WTC11 (cell line): ENCODE results near the gene SURF6. TPM values are rescaled to one million over a fixed set of nuclear protein-coding genes. Genes with fewer than 3 reads are reported as not detected.
"Not testable (repeated sequence)": the region's sequence is repeated elsewhere in the genome, so short reads cannot be mapped to it uniquely, and the experiment has no call there.

Experiments
- ATAC-seq: fragments of 200-7000 bp; cut with Tn5 transposase; 2 replicates; pipeline ENCODE4 v1.10.0; 2021; ENCODE audit warnings: mild to moderate bottlenecking, moderate library complexity
- CTCF ChIA-PET: fragments of 300-600 bp; sonication (Branson Sonifier 250); formaldehyde crosslinking; loops from one replicate; lab custom pipeline; 2021; ENCODE audit warnings: antibody characterized with exemption; lab: Charles Lee
- POLR2A ChIA-PET: fragments of 350-600 bp; sonication (Branson Sonifier 250); formaldehyde crosslinking; loops from one replicate; lab custom pipeline; 2021; ENCODE audit warnings: antibody characterized with exemption; lab: Charles Lee
- DNase-seq: peaks from one replicate; pipeline ENCODE4 v3.0.0; 2021; ENCODE audit warnings: low spot score
- H3K27ac Mint-ChIP-seq: 2 replicates; pipeline ENCODE4 v1.8.0; 2021; ENCODE audit warnings: mixed read lengths
- H3K27me3 Mint-ChIP-seq: 2 replicates; pipeline ENCODE4 v1.8.0; 2021; ENCODE audit warnings: low read depth, mild to moderate bottlenecking, moderate library complexity, mixed read lengths
- H3K36me3 Mint-ChIP-seq: 2 replicates; pipeline ENCODE4 v1.8.0; 2021; ENCODE audit warnings: mixed read lengths
- H3K4me1 Mint-ChIP-seq: 2 replicates; pipeline ENCODE4 v1.8.0; 2022; ENCODE audit warnings: mixed read lengths
- H3K4me3 Mint-ChIP-seq: 2 replicates; pipeline ENCODE4 v1.8.0; 2021; ENCODE audit warnings: mild to moderate bottlenecking, moderate library complexity, mixed read lengths
- H3K9me3 Mint-ChIP-seq: 2 replicates; pipeline ENCODE4 v1.8.0; 2021; ENCODE audit warnings: mixed read lengths
- CBFB ChIP-seq: sonication (generic); formaldehyde crosslinking; IDR thresholded peaks from 2 replicates; pipeline ENCODE4 v1.8.1; 2022; ENCODE audit warnings: mild to moderate bottlenecking, low read depth, missing genetic modification reagents
- EMX1 ChIP-seq: fragments of 250-450 bp; sonication (Bioruptor Pico); IDR thresholded peaks from 2 replicates; pipeline ENCODE4 v1.8.0; 2021; ENCODE audit warnings: mild to moderate bottlenecking
- FOXJ3 ChIP-seq: sonication (generic); formaldehyde crosslinking; IDR thresholded peaks from 2 replicates; pipeline ENCODE4 v1.9.0; 2021; ENCODE audit warnings: missing genetic modification reagents, mild to moderate bottlenecking, borderline replicate concordance
- JUN ChIP-seq: sonication (generic); formaldehyde crosslinking; IDR thresholded peaks from 2 replicates; pipeline ENCODE4 v1.8.0; 2023; ENCODE audit warnings: mild to moderate bottlenecking, missing genetic modification reagents
- NFATC4 ChIP-seq: fragments of 250-450 bp; sonication (Bioruptor Pico); IDR thresholded peaks from 2 replicates; pipeline ENCODE4 v1.9.0; 2021; ENCODE audit warnings: mild to moderate bottlenecking
- OVOL2 ChIP-seq: fragments of 250-450 bp; sonication (Bioruptor Pico); IDR thresholded peaks from 2 replicates; pipeline ENCODE4 v1.9.0; 2021; ENCODE audit warnings: mild to moderate bottlenecking, borderline replicate concordance
- PREB ChIP-seq: sonication (generic); formaldehyde crosslinking; IDR thresholded peaks from 2 replicates; pipeline ENCODE4 v1.8.1; 2022; ENCODE audit warnings: mild to moderate bottlenecking, missing genetic modification reagents, moderate library complexity, borderline replicate concordance
- PRRX2 ChIP-seq: fragments of 250-450 bp; sonication (Bioruptor Pico); IDR thresholded peaks from 2 replicates; pipeline ENCODE4 v1.8.0; 2021; ENCODE audit warnings: mild to moderate bottlenecking
- SMAD3 ChIP-seq: sonication (generic); formaldehyde crosslinking; IDR thresholded peaks from 2 replicates; pipeline ENCODE4 v1.8.0; 2022; ENCODE audit warnings: missing genetic modification reagents, mild to moderate bottlenecking, borderline replicate concordance
- SMAD4 ChIP-seq: sonication (generic); formaldehyde crosslinking; IDR thresholded peaks from 2 replicates; pipeline ENCODE4 v1.8.0; 2022; ENCODE audit warnings: mild to moderate bottlenecking, missing genetic modification reagents
- SOX15 ChIP-seq: fragments of 250-450 bp; sonication (Bioruptor Pico); IDR thresholded peaks from 2 replicates; pipeline ENCODE4 v1.9.0; 2021; ENCODE audit warnings: mild to moderate bottlenecking
- TCF7 ChIP-seq: sonication (generic); formaldehyde crosslinking; IDR thresholded peaks from 2 replicates; pipeline ENCODE4 v1.8.0; 2022; ENCODE audit warnings: mild to moderate bottlenecking, low read depth, missing genetic modification reagents, moderate library complexity
- TP53 ChIP-seq: sonication (generic); formaldehyde crosslinking; IDR thresholded peaks from 2 replicates; pipeline ENCODE4 v1.8.1; 2023; ENCODE audit warnings: mild to moderate bottlenecking, missing genetic modification reagents
- ZNF232 ChIP-seq: sonication (generic); formaldehyde crosslinking; IDR thresholded peaks from 2 replicates; pipeline ENCODE4 v1.8.0; 2022; ENCODE audit warnings: mild to moderate bottlenecking, missing genetic modification reagents
- ZNF263 ChIP-seq: sonication (generic); formaldehyde crosslinking; IDR thresholded peaks from 2 replicates; pipeline ENCODE4 v1.8.1; 2022; ENCODE audit warnings: low read depth, mild to moderate bottlenecking, moderate library complexity, missing genetic modification reagents
- ZNF423 ChIP-seq: fragments of 250-450 bp; sonication (Bioruptor Pico); IDR thresholded peaks from 2 replicates; pipeline ENCODE4 v2.1.2; 2022; ENCODE audit warnings: mild to moderate bottlenecking, moderate library complexity
- total RNA-seq: library from RNA; stranded (reverse); gene quantifications from 3 replicates; pipeline ENCODE4 v1.2.3, GENCODE V29; 2021
- TF ChIP-seq, protein P1 (sequence below): sonication (generic); formaldehyde crosslinking; IDR thresholded peaks from 2 replicates; pipeline ENCODE4 v1.8.1; 2023; ENCODE audit warnings: mild to moderate bottlenecking, missing genetic modification reagents, moderate library complexity
- TF ChIP-seq, protein P2 (sequence below): sonication (generic); formaldehyde crosslinking; IDR thresholded peaks from 2 replicates; pipeline ENCODE4 v1.8.0; 2023; ENCODE audit warnings: mild to moderate bottlenecking, missing genetic modification reagents
- TF ChIP-seq, protein P3 (sequence below): fragments of 250-450 bp; sonication (Bioruptor Pico); IDR thresholded peaks from 2 replicates; pipeline ENCODE4 v2.1.2; 2022; ENCODE audit warnings: mild to moderate bottlenecking, moderate library complexity
- TF ChIP-seq, protein P4 (sequence below): sonication (generic); formaldehyde crosslinking; IDR thresholded peaks from 2 replicates; pipeline ENCODE4 v1.8.1; 2022; ENCODE audit warnings: low read depth, missing genetic modification reagents, borderline replicate concordance
- TF ChIP-seq, protein P5 (sequence below): sonication (generic); formaldehyde crosslinking; IDR thresholded peaks from 2 replicates; pipeline ENCODE4 v1.8.0; 2022; ENCODE audit warnings: mild to moderate bottlenecking, missing genetic modification reagents

The SURF6 gene
- total RNA-seq, 1 experiment from 2014 or later, result 67.2 TPM

DNA sequence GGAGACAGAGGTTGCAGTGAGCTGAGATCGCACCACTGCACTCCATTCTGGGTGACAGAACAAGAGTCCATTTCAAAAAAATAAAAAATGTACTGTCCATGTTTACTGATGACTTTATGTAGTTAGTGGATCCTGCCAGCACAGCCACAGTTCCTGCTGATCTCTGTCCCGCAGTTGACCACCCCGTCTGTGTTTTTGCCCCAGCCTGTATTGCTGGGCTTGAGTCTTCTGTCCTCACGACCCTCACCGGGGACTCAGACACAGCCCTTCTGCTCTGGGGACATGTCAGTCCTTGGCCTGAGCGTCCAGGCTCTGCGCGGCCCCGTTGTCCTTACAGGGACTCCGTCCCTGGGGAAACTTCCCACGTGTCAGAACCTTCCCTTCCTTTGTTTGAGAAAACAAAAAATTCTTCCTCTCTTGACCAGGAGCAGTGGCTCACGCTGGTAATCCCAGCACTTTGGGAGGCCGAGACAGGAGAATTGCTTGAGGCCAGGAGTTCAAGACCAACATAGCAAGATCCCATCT lies 14.5 kb downstream of the SURF6 start:
- H3K9me3 Mint-ChIP-seq, result peaks cover 26% of the 10 kb centered on the region
- H3K27ac Mint-ChIP-seq, result no peak overlapping the region
- no peak for DNase-seq
- ChIA-PET CTCF (interaction anchor here (0.7 to 2.2 kb wide), 4 partner anchors 21 to 135 kb away, joined by 3 to 46 read pairs (median 6); no protein-coding TSS in a partner anchor), POLR2A (no interaction called here)
- TF ChIP-seq NFATC4 (CRISPR knock-in tag) (no peak), PRRX2 (CRISPR knock-in tag) (no peak), TCF7 (CRISPR knock-in tag) (no peak), TP53 (no peak), FOXJ3 (CRISPR knock-in tag) (no peak), SMAD3 (CRISPR knock-in tag) (no peak), JUN (CRISPR knock-in tag) (no peak), EMX1 (CRISPR knock-in tag) (no peak), SMAD4 (CRISPR knock-in tag) (no peak)
- TF ChIP-seq, protein P1, sequence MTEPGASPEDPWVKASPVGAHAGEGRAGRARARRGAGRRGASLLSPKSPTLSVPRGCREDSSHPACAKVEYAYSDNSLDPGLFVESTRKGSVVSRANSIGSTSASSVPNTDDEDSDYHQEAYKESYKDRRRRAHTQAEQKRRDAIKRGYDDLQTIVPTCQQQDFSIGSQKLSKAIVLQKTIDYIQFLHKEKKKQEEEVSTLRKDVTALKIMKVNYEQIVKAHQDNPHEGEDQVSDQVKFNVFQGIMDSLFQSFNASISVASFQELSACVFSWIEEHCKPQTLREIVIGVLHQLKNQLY (CRISPR knock-in tag), result no peak
- no peaks in the 10 kb centered on the region for H3K4me1 Mint-ChIP-seq
- peaks cover 12% of the 10 kb centered on the region; the same call in 1 of the 2 replicates for H3K36me3 Mint-ChIP-seq
- H3K4me3 Mint-ChIP-seq, result no peak overlapping the region
- ATAC-seq, result no peak
- peaks cover 17% of the 10 kb centered on the region for H3K27me3 Mint-ChIP-seq

DNA sequence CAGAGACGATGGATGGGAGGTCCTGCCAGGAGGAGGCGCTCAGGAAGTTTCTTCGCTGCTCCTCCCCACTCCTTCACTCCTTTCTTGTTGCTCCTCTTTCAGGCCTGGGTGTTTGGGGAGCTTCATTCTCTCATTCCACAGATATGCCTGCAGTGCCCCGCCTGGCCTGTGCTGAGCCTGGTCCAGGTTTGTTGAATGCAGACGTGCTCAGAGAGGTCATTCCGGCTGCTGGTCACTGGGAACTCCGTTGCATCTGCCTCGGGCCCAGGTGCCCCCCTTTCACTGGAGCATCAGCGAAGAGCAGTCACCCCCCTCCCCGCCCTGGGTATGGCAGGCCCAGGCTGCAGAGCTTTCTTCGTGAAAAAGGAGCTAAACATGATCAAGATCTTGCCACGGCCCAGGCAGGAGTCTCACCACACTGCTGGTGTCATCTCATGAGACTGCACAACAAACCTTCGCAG lies 15.5 kb downstream of the SURF6 start:
- TF ChIP-seq JUN (CRISPR knock-in tag) (no peak), NFATC4 (CRISPR knock-in tag) (no peak)
- ChIA-PET CTCF (interaction anchor here (0.6 to 2.2 kb wide), 11 partner anchors 9 to 171 kb away, joined by 3 to 46 read pairs (median 4); partner anchors contain the start of gene ABO), POLR2A (no interaction called here)
- Mint-ChIP-seq H3K4me1 (no peaks in the 10 kb centered on the region), H3K27me3 (peaks cover 18% of the 10 kb centered on the region), H3K9me3 (peaks cover 26% of the 10 kb centered on the region), H3K36me3 (peaks cover 12% of the 10 kb centered on the region; the same call in 1 of the 2 replicates), H3K4me3 (no peak overlapping the region), H3K27ac (no peak overlapping the region)
- ATAC-seq (peak; percentile 93), DNase-seq (peak; percentile 35)

- CTCF ChIA-PET, H3K36me3 Mint-ChIP-seq, H3K9me3 Mint-ChIP-seq, H3K4me1 Mint-ChIP-seq, H3K4me3 Mint-ChIP-seq, H3K27me3 Mint-ChIP-seq, ATAC-seq, DNase-seq, POLR2A ChIA-PET, H3K27ac Mint-ChIP-seq: not testable (repeated sequence)
Measured at GRCh38 chr9:133317551-133317950, 18.4 kb downstream of the SURF6 start.

GRCh38 chr9:133315997-133316396 lies 20.0 kb downstream of the SURF6 start:
- no peaks in the 10 kb centered on the region for H3K36me3 Mint-ChIP-seq
- H3K9me3 Mint-ChIP-seq, result peaks cover 7% of the 10 kb centered on the region; the same call in 1 of the 2 replicates
- no peak overlapping the region for H3K27ac Mint-ChIP-seq
- no peak for DNase-seq
- 0 out of 2 replicates have a peak, but pooled peaks cover 2% of the 10 kb centered on the region for H3K27me3 Mint-ChIP-seq
- H3K4me1 Mint-ChIP-seq, result no peaks in the 10 kb centered on the region
- ChIA-PET POLR2A (no interaction called here), CTCF (no interaction called here)
- no peak overlapping the region for H3K4me3 Mint-ChIP-seq
- ATAC-seq, result no peak
- TF ChIP-seq, protein P2, sequence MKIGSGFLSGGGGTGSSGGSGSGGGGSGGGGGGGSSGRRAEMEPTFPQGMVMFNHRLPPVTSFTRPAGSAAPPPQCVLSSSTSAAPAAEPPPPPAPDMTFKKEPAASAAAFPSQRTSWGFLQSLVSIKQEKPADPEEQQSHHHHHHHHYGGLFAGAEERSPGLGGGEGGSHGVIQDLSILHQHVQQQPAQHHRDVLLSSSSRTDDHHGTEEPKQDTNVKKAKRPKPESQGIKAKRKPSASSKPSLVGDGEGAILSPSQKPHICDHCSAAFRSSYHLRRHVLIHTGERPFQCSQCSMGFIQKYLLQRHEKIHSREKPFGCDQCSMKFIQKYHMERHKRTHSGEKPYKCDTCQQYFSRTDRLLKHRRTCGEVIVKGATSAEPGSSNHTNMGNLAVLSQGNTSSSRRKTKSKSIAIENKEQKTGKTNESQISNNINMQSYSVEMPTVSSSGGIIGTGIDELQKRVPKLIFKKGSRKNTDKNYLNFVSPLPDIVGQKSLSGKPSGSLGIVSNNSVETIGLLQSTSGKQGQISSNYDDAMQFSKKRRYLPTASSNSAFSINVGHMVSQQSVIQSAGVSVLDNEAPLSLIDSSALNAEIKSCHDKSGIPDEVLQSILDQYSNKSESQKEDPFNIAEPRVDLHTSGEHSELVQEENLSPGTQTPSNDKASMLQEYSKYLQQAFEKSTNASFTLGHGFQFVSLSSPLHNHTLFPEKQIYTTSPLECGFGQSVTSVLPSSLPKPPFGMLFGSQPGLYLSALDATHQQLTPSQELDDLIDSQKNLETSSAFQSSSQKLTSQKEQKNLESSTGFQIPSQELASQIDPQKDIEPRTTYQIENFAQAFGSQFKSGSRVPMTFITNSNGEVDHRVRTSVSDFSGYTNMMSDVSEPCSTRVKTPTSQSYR (CRISPR knock-in tag), result no peak
- TF ChIP-seq SOX15 (no peak), PREB (no peak), ZNF263 (CRISPR knock-in tag) (no peak), OVOL2 (CRISPR knock-in tag) (no peak), SMAD3 (CRISPR knock-in tag) (no peak), ZNF423 (CRISPR knock-in tag) (no peak), CBFB (CRISPR knock-in tag) (no peak), ZNF232 (CRISPR knock-in tag) (no peak)
- TF ChIP-seq, protein P3, sequence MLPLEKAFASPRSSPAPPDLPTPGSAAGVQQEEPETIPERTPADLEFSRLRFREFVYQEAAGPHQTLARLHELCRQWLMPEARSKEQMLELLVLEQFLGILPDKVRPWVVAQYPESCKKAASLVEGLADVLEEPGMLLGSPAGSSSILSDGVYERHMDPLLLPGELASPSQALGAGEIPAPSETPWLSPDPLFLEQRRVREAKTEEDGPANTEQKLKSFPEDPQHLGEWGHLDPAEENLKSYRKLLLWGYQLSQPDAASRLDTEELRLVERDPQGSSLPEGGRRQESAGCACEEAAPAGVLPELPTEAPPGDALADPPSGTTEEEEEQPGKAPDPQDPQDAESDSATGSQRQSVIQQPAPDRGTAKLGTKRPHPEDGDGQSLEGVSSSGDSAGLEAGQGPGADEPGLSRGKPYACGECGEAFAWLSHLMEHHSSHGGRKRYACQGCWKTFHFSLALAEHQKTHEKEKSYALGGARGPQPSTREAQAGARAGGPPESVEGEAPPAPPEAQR (CRISPR knock-in tag), result no peak
- TF ChIP-seq, protein P4, sequence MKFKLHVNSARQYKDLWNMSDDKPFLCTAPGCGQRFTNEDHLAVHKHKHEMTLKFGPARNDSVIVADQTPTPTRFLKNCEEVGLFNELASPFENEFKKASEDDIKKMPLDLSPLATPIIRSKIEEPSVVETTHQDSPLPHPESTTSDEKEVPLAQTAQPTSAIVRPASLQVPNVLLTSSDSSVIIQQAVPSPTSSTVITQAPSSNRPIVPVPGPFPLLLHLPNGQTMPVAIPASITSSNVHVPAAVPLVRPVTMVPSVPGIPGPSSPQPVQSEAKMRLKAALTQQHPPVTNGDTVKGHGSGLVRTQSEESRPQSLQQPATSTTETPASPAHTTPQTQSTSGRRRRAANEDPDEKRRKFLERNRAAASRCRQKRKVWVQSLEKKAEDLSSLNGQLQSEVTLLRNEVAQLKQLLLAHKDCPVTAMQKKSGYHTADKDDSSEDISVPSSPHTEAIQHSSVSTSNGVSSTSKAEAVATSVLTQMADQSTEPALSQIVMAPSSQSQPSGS, result no peak
- TF ChIP-seq, protein P5, sequence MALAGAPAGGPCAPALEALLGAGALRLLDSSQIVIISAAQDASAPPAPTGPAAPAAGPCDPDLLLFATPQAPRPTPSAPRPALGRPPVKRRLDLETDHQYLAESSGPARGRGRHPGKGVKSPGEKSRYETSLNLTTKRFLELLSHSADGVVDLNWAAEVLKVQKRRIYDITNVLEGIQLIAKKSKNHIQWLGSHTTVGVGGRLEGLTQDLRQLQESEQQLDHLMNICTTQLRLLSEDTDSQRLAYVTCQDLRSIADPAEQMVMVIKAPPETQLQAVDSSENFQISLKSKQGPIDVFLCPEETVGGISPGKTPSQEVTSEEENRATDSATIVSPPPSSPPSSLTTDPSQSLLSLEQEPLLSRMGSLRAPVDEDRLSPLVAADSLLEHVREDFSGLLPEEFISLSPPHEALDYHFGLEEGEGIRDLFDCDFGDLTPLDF (CRISPR knock-in tag), result no peak
